SJCRH30 (cell line): ENCODE results near the gene RNF121. TPM values are rescaled to one million over a fixed set of nuclear protein-coding genes. Genes with fewer than 3 reads are reported as not detected.

ENCODE experiments used
- DNase-seq, 2 experiments: peaks; one replicate each; pipeline ENCODE4 v3.0.0-alpha.2; 2015 to 2020
- H3K27ac ChIP-seq: fragments of 250-450 bp; sonication (Bioruptor Pico); 2 replicates; pipeline ENCODE4 v1.5.1; 2020; ENCODE audit warnings: mild to moderate bottlenecking, moderate library complexity
- H3K27me3 ChIP-seq: fragments of 250-450 bp; sonication (Bioruptor Pico); 2 replicates; pipeline ENCODE4 v1.5.1; 2020; ENCODE audit warnings: mild to moderate bottlenecking, moderate library complexity
- H3K36me3 ChIP-seq: fragments of 250-450 bp; sonication (Bioruptor Pico); 2 replicates; pipeline ENCODE4 v1.5.1; 2020; ENCODE audit warnings: mild to moderate bottlenecking, moderate library complexity
- H3K4me1 ChIP-seq: fragments of 250-450 bp; sonication (Bioruptor Pico); 2 replicates; pipeline ENCODE4 v1.5.1; 2020; ENCODE audit warnings: mild to moderate bottlenecking, moderate library complexity
- H3K4me3 ChIP-seq: fragments of 250-450 bp; sonication (Bioruptor Pico); 2 replicates; pipeline ENCODE4 v1.5.1; 2020; ENCODE audit warnings: mild to moderate bottlenecking, moderate library complexity
- H3K9me3 ChIP-seq: fragments of 250-450 bp; sonication (Bioruptor Pico); replicated peaks from 2 replicates; pipeline ENCODE4 v1.5.1; 2020; ENCODE audit warnings: mild to moderate bottlenecking, moderate library complexity
- total RNA-seq: library from RNA; depleted of rRNA; stranded (reverse); fragments of >200 nt; shearing (Covaris generic); gene quantifications from 2 replicates; pipeline ENCODE4 v1.2.3, GENCODE V29; 2014

RNF121 gene
- total RNA-seq, 1 experiment from 2014 or later, result 34.6 TPM

GRCh38 chr11:71927820-71928736 is 768 bp upstream of the RNF121 start, which contains the start of gene XNDC1N:
TSS of gene XNDC1N (minus strand) at chr11:71928594. CDS start at chr11:71923353, 5,241 bp downstream.
- Histone ChIP-seq H3K4me1 (peaks cover 5% of the 10 kb centered on the region; the same call in 1 of the 2 replicates), H3K4me3 (peak within 1 kb of the TSS; percentile 96), H3K9me3 (no peaks in the 10 kb centered on the region), H3K36me3 (no peaks in the 10 kb centered on the region), H3K27ac (peak within 1 kb of the TSS; percentile 100), H3K27me3 (no peaks in the 10 kb centered on the region)
- DNase-seq, result peak; percentile 82 to 92

GRCh38 chr11:71929491-71929890 is 645 bp downstream of the RNF121 start:
- H3K4me3 ChIP-seq, result peak overlapping the region; percentile 96
- H3K27me3 ChIP-seq, result no peaks in the 10 kb centered on the region
- H3K36me3 ChIP-seq, result no peaks in the 10 kb centered on the region
- no peak for DNase-seq
- H3K4me1 ChIP-seq, result peaks cover 5% of the 10 kb centered on the region; the same call in 1 of the 2 replicates
- peak overlapping the region; percentile 100 for H3K27ac ChIP-seq
- H3K9me3 ChIP-seq, result no peaks in the 10 kb centered on the region

- no peak overlapping the region for H3K27ac ChIP-seq
- H3K4me3 ChIP-seq, result no peak overlapping the region
Measured at GRCh38 chr11:71930556-71931244, 1.9 kb downstream of the RNF121 start.

GRCh38 chr11:71931245-71931602 is 2.4 kb downstream of the RNF121 start:
- no peak overlapping the region for H3K27ac ChIP-seq
- no peaks in the 10 kb centered on the region for H3K9me3 ChIP-seq
- no peak for DNase-seq
- H3K4me3 ChIP-seq, result no peak overlapping the region
- H3K4me1 ChIP-seq, result peaks cover 5% of the 10 kb centered on the region; the same call in 1 of the 2 replicates
- H3K27me3 ChIP-seq, result no peaks in the 10 kb centered on the region
- 0 out of 2 replicates have a peak, but pooled peaks cover 2% of the 10 kb centered on the region for H3K36me3 ChIP-seq

More at GRCh38 chr11:71930556-71931244, 1.9 kb downstream of the RNF121 start:
- Histone ChIP-seq H3K4me1 (peaks cover 5% of the 10 kb centered on the region; the same call in 1 of the 2 replicates), H3K9me3 (no peaks in the 10 kb centered on the region), H3K27me3 (no peaks in the 10 kb centered on the region), H3K36me3 (no peaks in the 10 kb centered on the region)
- DNase-seq, result no peak

GRCh38 chr11:71933141-71933933 is 4.5 kb downstream of the RNF121 start:
- no peak overlapping the region for H3K27ac ChIP-seq
- H3K9me3 ChIP-seq, result no peaks in the 10 kb centered on the region

GRCh38 chr11:71934213-71934612 is 5.4 kb downstream of the RNF121 start:
- Histone ChIP-seq H3K9me3 (no peaks in the 10 kb centered on the region), H3K36me3 (peaks cover 11% of the 10 kb centered on the region), H3K27ac (no peak overlapping the region), H3K4me3 (no peak overlapping the region), H3K4me1 (peaks cover 5% of the 10 kb centered on the region; the same call in 1 of the 2 replicates), H3K27me3 (no peaks in the 10 kb centered on the region)
- DNase-seq, result no peak

More at GRCh38 chr11:71933141-71933933, 4.5 kb downstream of the RNF121 start:
- no peak for DNase-seq
- Histone ChIP-seq H3K4me3 (no peak overlapping the region), H3K27me3 (no peaks in the 10 kb centered on the region), H3K4me1 (peaks cover 5% of the 10 kb centered on the region; the same call in 1 of the 2 replicates), H3K36me3 (peaks cover 5% of the 10 kb centered on the region)

- no peak overlapping the region for H3K27ac ChIP-seq
- H3K9me3 ChIP-seq, result no peaks in the 10 kb centered on the region
- H3K4me1 ChIP-seq, result 0 out of 2 replicates have a peak, but pooled peaks cover 2% of the 10 kb centered on the region
- H3K36me3 ChIP-seq, result peaks cover 11% of the 10 kb centered on the region
- H3K4me3 ChIP-seq, result no peak overlapping the region
- DNase-seq, result no peak
- H3K27me3 ChIP-seq, result no peaks in the 10 kb centered on the region
Measured at GRCh38 chr11:71935338-71935925, 6.6 kb downstream of the RNF121 start.

- no peaks in the 10 kb centered on the region for H3K27me3 ChIP-seq
- H3K4me3 ChIP-seq, result no peak overlapping the region
- no peaks in the 10 kb centered on the region for H3K4me1 ChIP-seq
- H3K9me3 ChIP-seq, result no peaks in the 10 kb centered on the region
- no peak overlapping the region for H3K27ac ChIP-seq
- no peak for DNase-seq
- H3K36me3 ChIP-seq, result peaks cover 15% of the 10 kb centered on the region
Measured at GRCh38 chr11:71936825-71937224, 8.0 kb downstream of the RNF121 start.

- Histone ChIP-seq H3K27me3 (no peaks in the 10 kb centered on the region), H3K27ac (no peak overlapping the region), H3K4me1 (peaks cover 2% of the 10 kb centered on the region), H3K4me3 (no peak overlapping the region), H3K9me3 (no peaks in the 10 kb centered on the region), H3K36me3 (peaks cover 15% of the 10 kb centered on the region)
- DNase-seq, result no peak
Measured at GRCh38 chr11:71937826-71938225, 9.0 kb downstream of the RNF121 start.

GRCh38 chr11:71940561-71941219 is 11.8 kb downstream of the RNF121 start:
- H3K36me3 ChIP-seq, result peaks cover 19% of the 10 kb centered on the region
- H3K9me3 ChIP-seq, result no peaks in the 10 kb centered on the region
- H3K4me1 ChIP-seq, result peaks cover 10% of the 10 kb centered on the region
- no peak for DNase-seq
- no peak overlapping the region for H3K27ac ChIP-seq
- no peak overlapping the region for H3K4me3 ChIP-seq
- H3K27me3 ChIP-seq, result no peaks in the 10 kb centered on the region

- no peaks in the 10 kb centered on the region for H3K9me3 ChIP-seq
- peak overlapping the region; percentile 15; the same call in 1 of the 2 replicates for H3K27ac ChIP-seq
- no peak for DNase-seq
- peaks cover 8% of the 10 kb centered on the region; the same call in 1 of the 2 replicates for H3K36me3 ChIP-seq
- peaks cover 10% of the 10 kb centered on the region for H3K4me1 ChIP-seq
- H3K27me3 ChIP-seq, result no peaks in the 10 kb centered on the region
- H3K4me3 ChIP-seq, result no peak overlapping the region
Measured at GRCh38 chr11:71946144-71946571, 17.3 kb downstream of the RNF121 start.

GRCh38 chr11:71947498-71947897 is 18.7 kb downstream of the RNF121 start:
- Histone ChIP-seq H3K4me1 (peaks cover 10% of the 10 kb centered on the region), H3K27me3 (no peaks in the 10 kb centered on the region), H3K9me3 (no peaks in the 10 kb centered on the region), H3K27ac (no peak overlapping the region), H3K4me3 (no peak overlapping the region), H3K36me3 (peaks cover 4% of the 10 kb centered on the region; the same call in 1 of the 2 replicates)
- no peak for DNase-seq

GRCh38 chr11:71948314-71949027 is 19.6 kb downstream of the RNF121 start:
- no peaks in the 10 kb centered on the region for H3K9me3 ChIP-seq
- no peak overlapping the region for H3K4me3 ChIP-seq
- no peak for DNase-seq
- peaks cover 3% of the 10 kb centered on the region; the same call in 1 of the 2 replicates for H3K4me1 ChIP-seq
- no peaks in the 10 kb centered on the region for H3K27me3 ChIP-seq
- H3K27ac ChIP-seq, result no peak overlapping the region
- H3K36me3 ChIP-seq, result peaks cover 4% of the 10 kb centered on the region; the same call in 1 of the 2 replicates
